Activated naive CD8-positive, alpha-beta T cell (primary cell): Measurements from ENCODE around the gene NQO1.
A peak's percentile ranks its signal among the peaks of the same experiment; 100 is the strongest.
"Not testable (repeated sequence)": the region's sequence is repeated elsewhere in the genome, so short reads cannot be mapped to it uniquely, and the experiment has no call there.

Experiments
- H3K27ac Mint-ChIP-seq: one replicate; pipeline ENCODE4 v1.8.0; 2021; ENCODE audit warnings: mixed read lengths
- H3K27me3 Mint-ChIP-seq: one replicate; pipeline ENCODE4 v1.8.0; 2021; ENCODE audit warnings: mixed read lengths
- H3K36me3 Mint-ChIP-seq: one replicate; pipeline ENCODE4 v1.8.0; 2021; ENCODE audit warnings: mixed read lengths
- H3K4me1 Mint-ChIP-seq: one replicate; pipeline ENCODE4 v1.8.0; 2021; ENCODE audit warnings: low read depth, mixed read lengths
- H3K4me3 Mint-ChIP-seq: one replicate; pipeline ENCODE4 v1.8.0; 2021; ENCODE audit warnings: mild to moderate bottlenecking, mixed read lengths
- H3K9me3 Mint-ChIP-seq: one replicate; pipeline ENCODE4 v1.8.0; 2021; ENCODE audit warnings: low read depth, mixed read lengths

The NQO1 gene

GRCh38 chr16:69726313-69727060, at the start of gene NQO1:
TSS of gene NQO1 (minus strand) at chr16:69726560. CDS start at chr16:69726439, 121 bp downstream.
- H3K27me3 Mint-ChIP-seq = no peaks in the 10 kb centered on the region
- peak within 1 kb of the TSS; percentile 94 for H3K4me3 Mint-ChIP-seq
- H3K27ac Mint-ChIP-seq = peak within 1 kb of the TSS; percentile 97
- no peaks in the 10 kb centered on the region for H3K36me3 Mint-ChIP-seq
- peaks cover 21% of the 10 kb centered on the region for H3K4me1 Mint-ChIP-seq
- H3K9me3 Mint-ChIP-seq = no peaks in the 10 kb centered on the region

DNA sequence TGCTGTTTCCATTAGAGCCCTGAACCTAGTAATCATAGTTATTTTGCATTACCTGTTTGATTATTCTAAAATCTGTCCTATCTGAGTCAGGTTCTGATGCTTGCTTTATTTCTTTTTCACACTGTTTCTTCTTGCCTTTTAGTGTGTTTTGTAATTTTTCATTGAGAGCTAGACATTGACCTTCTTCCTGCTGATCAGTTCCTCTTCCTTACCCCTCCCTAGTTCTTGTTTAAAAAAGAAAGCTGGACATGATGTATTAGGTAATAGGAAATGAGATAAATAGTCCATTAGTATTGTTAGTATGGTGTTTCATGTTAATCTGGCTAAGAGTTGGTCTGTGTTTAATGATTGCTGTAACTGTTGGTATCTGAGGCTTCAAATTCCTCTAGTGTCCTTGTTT, 49.2 kb upstream of the NQO1 start:
- Mint-ChIP-seq H3K9me3 (peaks cover 10% of the 10 kb centered on the region), H3K4me3 (no peak overlapping the region), H3K27ac (no peak overlapping the region), H3K4me1 (peaks cover 26% of the 10 kb centered on the region), H3K36me3 (peaks cover 14% of the 10 kb centered on the region), H3K27me3 (no peaks in the 10 kb centered on the region)

DNA sequence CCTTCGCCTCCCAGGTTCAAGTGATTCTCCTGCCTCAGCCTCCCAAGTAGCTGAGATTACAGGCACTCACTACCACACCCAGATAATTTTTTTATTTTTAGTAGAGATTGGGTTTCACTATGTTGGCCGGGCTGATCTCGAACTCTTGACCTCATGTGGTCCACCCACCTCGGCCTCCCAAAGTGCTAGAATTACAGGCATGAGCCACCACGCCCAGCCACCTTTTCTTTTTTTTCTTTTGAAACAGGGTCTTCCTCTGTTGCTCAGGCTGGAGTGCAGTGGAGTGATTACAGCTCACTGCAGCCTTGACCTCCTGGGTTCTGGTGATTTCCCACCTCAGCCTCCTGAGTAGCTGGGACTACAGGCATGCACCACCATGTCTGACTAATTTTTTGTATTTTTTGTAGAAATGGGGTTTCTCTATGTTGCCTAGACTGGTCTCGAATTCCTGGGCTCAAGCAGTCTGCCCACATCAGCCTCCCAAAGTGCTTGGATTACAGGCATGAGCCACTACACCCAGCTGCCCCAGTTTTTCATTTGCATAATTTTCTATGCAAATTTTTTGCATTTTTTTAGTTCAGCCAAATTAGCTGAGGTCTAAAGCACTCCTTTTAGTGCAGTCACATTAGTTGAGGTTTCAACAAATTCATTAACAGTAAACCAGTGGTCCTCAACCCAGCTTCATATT, 47.0 kb upstream of the NQO1 start:
- Mint-ChIP-seq H3K4me3 (no peak overlapping the region), H3K27me3 (no peaks in the 10 kb centered on the region), H3K9me3 (peaks cover 10% of the 10 kb centered on the region), H3K36me3 (peaks cover 14% of the 10 kb centered on the region), H3K27ac (no peak overlapping the region), H3K4me1 (peaks cover 26% of the 10 kb centered on the region)

DNA sequence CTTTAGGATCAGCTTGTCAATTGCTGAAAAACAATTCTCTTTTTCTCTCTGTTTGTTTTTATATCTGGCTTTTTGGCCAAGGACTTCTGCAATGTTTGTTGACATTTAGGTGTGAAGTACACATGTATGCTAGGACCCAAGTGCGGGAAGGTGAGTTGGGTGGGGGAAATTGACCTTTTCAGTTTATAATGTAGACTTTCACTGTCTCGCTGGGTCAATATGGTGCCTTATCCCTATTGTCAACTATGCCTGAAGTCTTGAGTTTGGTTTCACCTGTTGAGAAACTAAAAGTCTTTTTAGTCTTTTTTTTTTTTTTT, 45.2 kb upstream of the NQO1 start:
- Mint-ChIP-seq H3K27me3 (no peaks in the 10 kb centered on the region), H3K9me3 (peaks cover 10% of the 10 kb centered on the region), H3K4me1 (peaks cover 33% of the 10 kb centered on the region), H3K4me3 (no peak overlapping the region), H3K36me3 (peaks cover 14% of the 10 kb centered on the region), H3K27ac (no peak overlapping the region)

GRCh38 chr16:69769404-69769803, 43.0 kb upstream of the NQO1 start:
- Mint-ChIP-seq H3K36me3 (peaks cover under 1% of the 10 kb centered on the region), H3K4me1 (peaks cover 43% of the 10 kb centered on the region), H3K9me3 (no peaks in the 10 kb centered on the region), H3K27ac (no peak overlapping the region), H3K27me3 (no peaks in the 10 kb centered on the region), H3K4me3 (no peak overlapping the region)

DNA sequence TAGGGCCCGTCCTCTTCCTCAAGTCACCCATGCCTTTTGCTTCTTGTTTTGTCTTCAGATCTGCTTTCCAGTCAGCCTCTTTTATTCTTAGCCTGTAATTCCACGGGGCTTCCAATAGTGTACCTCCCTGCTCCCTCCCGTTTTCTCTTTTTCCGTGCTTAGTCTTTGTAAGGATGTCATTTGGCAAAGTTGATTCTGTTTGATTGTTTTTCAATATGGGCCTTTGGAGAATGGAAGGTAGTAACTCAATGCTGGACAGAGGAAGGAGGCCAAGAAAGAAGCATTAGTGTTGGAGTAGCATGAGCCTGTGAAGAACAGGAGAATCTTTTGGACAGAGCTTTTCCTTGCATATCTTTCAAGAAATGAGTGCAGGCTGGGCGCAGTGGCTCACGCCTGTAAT, 42.3 kb upstream of the NQO1 start:
- Mint-ChIP-seq H3K4me3 (no peak overlapping the region), H3K27me3 (no peaks in the 10 kb centered on the region), H3K36me3 (no peaks in the 10 kb centered on the region), H3K9me3 (no peaks in the 10 kb centered on the region), H3K27ac (no peak overlapping the region), H3K4me1 (peaks cover 47% of the 10 kb centered on the region)

DNA sequence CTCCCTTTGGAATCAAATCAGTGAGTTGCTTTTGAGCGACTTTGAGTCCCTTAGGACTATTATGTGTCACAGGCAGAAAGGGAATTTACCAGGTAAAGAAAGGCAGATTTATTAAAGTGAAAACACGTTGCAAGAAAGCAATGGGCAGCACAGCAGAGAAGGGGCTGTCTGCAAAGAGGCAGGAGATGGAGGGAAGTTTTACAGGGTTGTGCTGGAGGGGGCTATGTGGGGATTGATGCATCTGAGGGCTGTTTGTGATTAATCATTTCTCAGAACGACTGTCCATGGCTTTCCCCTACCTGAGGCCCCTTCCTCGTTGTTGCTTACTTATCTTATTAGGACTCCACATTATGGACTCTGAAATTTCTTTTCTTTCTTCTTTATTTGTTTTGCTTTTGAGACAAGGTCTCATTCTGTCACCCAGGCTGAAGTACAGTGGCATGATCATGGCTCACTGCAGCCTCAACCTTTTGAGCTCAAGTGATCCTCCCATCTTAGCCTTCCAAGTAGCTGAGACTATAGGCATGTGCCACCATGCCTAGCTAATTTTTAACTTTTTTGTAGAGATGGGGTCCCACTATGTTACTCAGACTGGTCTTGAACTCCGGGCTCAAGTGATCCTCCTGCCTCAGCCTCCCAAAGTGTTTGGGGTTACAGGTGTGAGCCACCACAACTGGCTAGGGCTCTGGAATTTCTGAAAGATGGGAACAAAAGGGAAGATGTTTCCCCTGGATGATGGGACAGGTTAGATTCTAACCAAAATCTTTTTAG, 41.3 kb upstream of the NQO1 start:
- Mint-ChIP-seq H3K4me1 (peaks cover 49% of the 10 kb centered on the region), H3K27me3 (no peaks in the 10 kb centered on the region), H3K9me3 (no peaks in the 10 kb centered on the region), H3K27ac (no peak overlapping the region), H3K4me3 (no peak overlapping the region), H3K36me3 (no peaks in the 10 kb centered on the region)

GRCh38 chr16:69763599-69763942, 37.2 kb upstream of the NQO1 start:
- H3K4me1 Mint-ChIP-seq = peaks cover 43% of the 10 kb centered on the region
- H3K27me3 Mint-ChIP-seq = no peaks in the 10 kb centered on the region
- H3K4me3 Mint-ChIP-seq = peak overlapping the region; percentile 93
- H3K9me3 Mint-ChIP-seq = no peaks in the 10 kb centered on the region
- H3K36me3 Mint-ChIP-seq = no peaks in the 10 kb centered on the region
- peak overlapping the region; percentile 95 for H3K27ac Mint-ChIP-seq

DNA sequence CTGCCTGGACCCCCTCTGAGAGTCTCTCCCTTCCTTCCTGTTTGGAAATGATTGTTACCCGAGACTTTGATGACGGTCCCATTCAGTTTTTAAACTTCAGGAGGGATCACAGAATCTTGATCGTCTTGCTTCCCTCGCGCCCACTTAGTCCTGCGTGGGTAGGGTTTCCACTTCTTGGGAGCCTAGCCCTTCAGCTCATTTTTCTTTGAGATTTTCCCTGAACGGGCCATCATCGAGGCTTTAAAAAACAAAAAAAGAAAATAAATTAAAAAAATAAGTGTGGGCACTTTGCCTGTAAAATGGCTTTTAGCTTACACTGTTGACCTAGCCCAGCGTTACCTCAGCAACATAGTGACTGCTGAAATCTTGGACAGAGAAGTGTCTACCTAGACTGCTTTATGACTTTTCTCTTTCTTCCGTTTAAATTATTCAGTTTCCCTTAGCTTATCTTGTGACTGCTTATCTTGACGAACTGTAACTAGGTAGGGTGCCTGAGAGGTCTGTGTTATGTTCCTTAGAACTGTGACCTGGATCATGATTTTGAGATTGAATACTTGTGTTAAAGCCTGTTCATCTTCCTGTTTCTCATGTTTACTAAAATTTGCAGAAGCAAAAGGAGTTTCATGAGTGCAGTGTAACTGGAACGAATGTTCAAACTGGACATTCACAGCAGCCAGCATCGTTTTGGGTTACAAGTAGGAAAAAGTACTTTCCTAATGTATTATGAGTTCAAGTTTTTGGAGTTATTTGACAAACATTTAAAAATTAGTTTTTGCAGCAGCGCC, 36.6 kb upstream of the NQO1 start:
- no peaks in the 10 kb centered on the region for H3K36me3 Mint-ChIP-seq
- H3K27ac Mint-ChIP-seq = peak overlapping the region; percentile 95
- H3K4me3 Mint-ChIP-seq = peak overlapping the region; percentile 93
- no peaks in the 10 kb centered on the region for H3K27me3 Mint-ChIP-seq
- H3K4me1 Mint-ChIP-seq = peaks cover 42% of the 10 kb centered on the region
- H3K9me3 Mint-ChIP-seq = no peaks in the 10 kb centered on the region

DNA sequence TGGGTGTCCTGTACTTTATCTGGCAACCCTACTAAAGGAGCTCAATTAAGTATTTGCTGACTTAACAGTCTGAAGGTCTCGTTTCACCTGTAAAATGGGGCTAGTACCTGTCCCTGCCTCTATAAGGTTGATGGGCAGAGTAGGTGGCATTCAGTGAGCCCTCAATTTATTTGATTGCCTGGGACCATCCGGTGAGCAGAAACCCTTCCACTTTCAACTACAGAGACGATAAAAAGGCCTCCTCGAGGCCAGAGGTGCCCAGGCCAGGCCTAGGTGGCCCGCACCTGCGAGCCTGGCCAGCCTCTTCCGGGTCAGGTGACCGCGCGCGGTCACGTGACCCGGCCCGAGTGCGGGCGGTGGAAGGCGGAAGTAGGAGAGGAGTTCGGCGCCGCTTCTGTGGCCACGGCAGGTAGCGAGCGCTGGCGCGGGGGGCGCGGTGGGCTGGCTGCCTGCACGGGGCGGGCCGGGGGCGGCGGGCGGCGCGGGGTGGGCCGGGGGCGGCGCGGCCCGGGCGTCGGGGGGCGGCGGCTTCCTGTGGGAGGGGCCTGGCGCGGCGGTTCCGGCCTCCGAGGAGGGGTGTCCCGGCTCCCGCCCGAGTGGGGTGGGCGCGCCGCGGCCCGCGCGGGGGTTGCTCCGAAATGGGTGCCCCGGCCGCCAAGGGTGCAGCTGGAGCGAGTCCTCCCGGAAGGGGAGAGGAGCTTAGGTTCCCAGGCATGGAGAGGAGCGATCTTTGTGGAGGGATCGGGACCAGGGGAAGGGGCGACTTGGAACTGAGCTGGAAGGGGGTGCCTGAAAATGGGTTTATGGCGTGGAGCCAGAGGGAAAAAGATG, 35.8 kb upstream of the NQO1 start, which contains the start of gene WWP2:
WWP2 (plus strand) TSS at position 350 of the 831 bp plus-strand sequence. CDS start 24,679 bp downstream, outside the sequence.
- Mint-ChIP-seq H3K4me3 (peak within 1 kb of the TSS; percentile 93), H3K36me3 (no peaks in the 10 kb centered on the region), H3K27ac (peak within 1 kb of the TSS; percentile 95), H3K4me1 (peaks cover 38% of the 10 kb centered on the region), H3K9me3 (no peaks in the 10 kb centered on the region), H3K27me3 (no peaks in the 10 kb centered on the region)

- not testable (repeated sequence) for H3K4me3 Mint-ChIP-seq, H3K27me3 Mint-ChIP-seq, H3K36me3 Mint-ChIP-seq, H3K9me3 Mint-ChIP-seq, H3K27ac Mint-ChIP-seq
- peaks cover 27% of the 10 kb centered on the region for H3K4me1 Mint-ChIP-seq
Observed at GRCh38 chr16:69757375-69757774, 31.0 kb upstream of the NQO1 start.

DNA sequence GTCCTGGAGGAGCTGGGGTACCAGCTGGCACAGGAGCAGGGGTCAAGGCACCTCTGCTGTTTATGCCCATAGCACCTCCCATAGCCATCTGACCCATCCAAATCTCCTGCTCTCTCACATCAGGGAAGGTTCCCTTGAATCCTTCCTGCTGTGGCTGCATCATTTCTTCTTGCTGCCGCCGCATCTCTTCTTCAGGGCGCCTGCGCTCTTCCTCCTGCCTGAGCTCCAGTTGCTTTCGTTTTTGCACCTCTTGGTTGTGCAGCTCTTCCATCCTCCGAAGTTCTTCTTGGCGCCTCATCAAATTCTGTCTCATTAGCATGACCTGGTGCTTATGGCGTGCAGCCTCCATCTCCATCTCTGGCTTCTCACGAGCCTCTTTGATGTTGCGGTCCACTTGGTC, 30.3 kb upstream of the NQO1 start:
- H3K27ac Mint-ChIP-seq = no peak overlapping the region
- peaks cover 9% of the 10 kb centered on the region for H3K36me3 Mint-ChIP-seq
- no peaks in the 10 kb centered on the region for H3K9me3 Mint-ChIP-seq
- H3K27me3 Mint-ChIP-seq = no peaks in the 10 kb centered on the region
- H3K4me1 Mint-ChIP-seq = peaks cover 29% of the 10 kb centered on the region
- H3K4me3 Mint-ChIP-seq = no peak overlapping the region

GRCh38 chr16:69754469-69755310, 28.3 kb upstream of the NQO1 start, which contains the start of gene NOB1:
TSS of gene NOB1 (minus strand) at chr16:69754926. CDS start at chr16:69754910, 16 bp downstream.
- peak within 1 kb of the TSS; percentile 100 for H3K27ac Mint-ChIP-seq
- H3K36me3 Mint-ChIP-seq = peaks cover 9% of the 10 kb centered on the region
- H3K4me3 Mint-ChIP-seq = peak within 1 kb of the TSS; percentile 100
- peaks cover 24% of the 10 kb centered on the region for H3K4me1 Mint-ChIP-seq
- no peaks in the 10 kb centered on the region for H3K27me3 Mint-ChIP-seq
- no peaks in the 10 kb centered on the region for H3K9me3 Mint-ChIP-seq
